CD4-positive, CD25-positive, alpha-beta regulatory T cell (primary cell): ENCODE measurements around the gene MAL. TPM values are rescaled to one million over a fixed set of nuclear protein-coding genes. Genes with fewer than 3 reads are reported as not detected.
A peak's percentile ranks its signal among the peaks of the same experiment; 100 is the strongest.
"Not testable (repeated sequence)": the region's sequence is repeated elsewhere in the genome, so short reads cannot be mapped to it uniquely, and the experiment has no call there.

Source experiments
- ATAC-seq, 2 donors: fragments of 150-1000 bp; cut with Tn5 transposase; one replicate each; pipeline ENCODE4 v1.10.0; 2021; ENCODE audit warnings: low read depth in 2 of 2, moderate number of reproducible peaks in 2 of 2, moderate library complexity in 1 of 2
- DNase-seq, 3 donors: peaks; one replicate each; pipeline versions ENCODE4 v3.0.0 to v3.0.0-alpha.2; 2012 to 2022; ENCODE audit warnings: mixed read lengths in 1 of 3
- H3K27ac ChIP-seq: one replicate; pipeline ENCODE4 v1.7.0; 2013; ENCODE audit warnings: mild to moderate bottlenecking, low read length; ENCODE audit not compliant: insufficient read depth, poor library complexity, severe bottlenecking
- H3K27me3 ChIP-seq: one replicate; pipeline ENCODE4 v1.7.0; 2013; ENCODE audit warnings: low read length; ENCODE audit not compliant: control insufficient read depth, insufficient read depth
- H3K36me3 ChIP-seq: one replicate; pipeline ENCODE4 v1.7.0; 2013; ENCODE audit warnings: mild to moderate bottlenecking, low read length, moderate library complexity; ENCODE audit not compliant: control insufficient read depth, insufficient read depth
- H3K4me1 ChIP-seq: 2 replicates; pipeline ENCODE4 v1.7.0; 2013; ENCODE audit warnings: mild to moderate bottlenecking, low read length; ENCODE audit not compliant: insufficient read depth, control insufficient read depth, poor library complexity, severe bottlenecking
- H3K4me3 ChIP-seq: one replicate; pipeline ENCODE4 v1.7.0; 2013; ENCODE audit warnings: low read depth, mild to moderate bottlenecking, low read length, moderate library complexity
- H3K9me3 ChIP-seq, 2 experiments: 1 replicate in 1 of 2; 2 replicates in 1 of 2; pipeline ENCODE4 v1.7.0; 2013; ENCODE audit warnings: low read length in 2 of 2, mild to moderate bottlenecking in 1 of 2, moderate library complexity in 1 of 2; ENCODE audit not compliant: control insufficient read depth in 2 of 2
- H3K27ac Mint-ChIP-seq, 3 donors: one replicate each; pipeline ENCODE4 v1.8.0; 2020 to 2022; ENCODE audit warnings: mild to moderate bottlenecking in 3 of 3, mixed read lengths in 3 of 3, moderate library complexity in 2 of 3
- H3K27me3 Mint-ChIP-seq: one replicate; pipeline ENCODE4 v1.8.0; 2022; ENCODE audit warnings: mild to moderate bottlenecking, mixed read lengths
- H3K36me3 Mint-ChIP-seq: one replicate; pipeline ENCODE4 v1.8.0; 2020; ENCODE audit warnings: mixed read lengths
- H3K4me1 Mint-ChIP-seq, 4 donors: one replicate each; pipeline ENCODE4 v1.8.0; 2020 to 2022; ENCODE audit warnings: mixed read lengths in 4 of 4, mild to moderate bottlenecking in 1 of 4
- H3K4me3 Mint-ChIP-seq, 4 donors: one replicate each; pipeline ENCODE4 v1.8.0; 2020 to 2022; ENCODE audit warnings: mild to moderate bottlenecking in 4 of 4, mixed read lengths in 4 of 4, moderate library complexity in 3 of 4
- H3K9me3 Mint-ChIP-seq, 7 donors: one replicate each; pipeline ENCODE4 v1.8.0; 2020 to 2022; ENCODE audit warnings: mixed read lengths in 7 of 7, mild to moderate bottlenecking in 3 of 7, moderate library complexity in 2 of 7
- polyA plus RNA-seq, 4 donors: library from polyadenylated mRNA; unstranded; fragments of 300-500 nt; fragmentation: Illumina TruSeq; gene quantifications; one replicate each; pipeline ENCODE4 v1.2.3, GENCODE V29; 2021
- total RNA-seq: library from RNA; stranded (reverse); gene quantifications from one replicate; pipeline ENCODE4 v1.2.3, GENCODE V29; 2022

MAL gene
- total and polyA plus RNA-seq, 5 donors from 2014 or later: 130 to 263 (median 191) TPM

DNA sequence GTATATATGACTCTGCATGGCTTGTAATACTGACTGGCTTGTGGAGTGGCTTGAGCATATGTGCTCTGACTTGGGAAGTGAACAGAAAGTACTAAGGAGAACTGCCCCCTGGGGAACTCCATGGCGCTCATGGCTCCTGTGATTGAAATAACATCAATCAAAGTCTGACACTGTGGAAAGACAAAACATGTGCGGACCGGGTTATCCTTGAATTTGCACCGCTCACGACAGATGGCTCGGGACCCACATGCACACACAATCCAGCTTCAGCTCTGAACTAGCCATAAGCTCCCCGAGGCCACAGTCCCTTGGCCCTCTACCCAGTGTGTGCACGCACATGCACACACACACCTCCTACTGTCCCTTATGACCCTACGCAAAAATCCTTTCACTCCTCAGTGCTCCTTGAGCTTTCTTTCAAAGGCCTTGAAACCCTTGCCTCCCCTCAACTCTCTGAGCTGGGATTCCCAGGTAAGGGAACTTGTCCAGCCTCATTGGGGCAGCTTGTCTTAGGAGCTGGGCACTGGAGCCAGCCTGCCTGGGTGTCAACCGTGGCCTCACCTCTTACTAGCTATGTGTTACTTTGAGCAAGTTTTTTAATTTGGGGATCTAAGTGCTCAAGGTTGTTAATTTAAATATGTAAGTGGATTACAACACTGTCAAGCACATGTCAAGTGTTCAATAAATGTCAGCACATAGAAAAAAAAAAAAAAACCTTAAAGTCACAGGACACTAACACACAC lies 52.5 kb downstream of the MAL start:
- ATAC-seq (no peak), DNase-seq (no peak)
- Mint-ChIP-seq H3K27ac (peak overlapping the region; percentile 82 to 89 (median 87)), H3K9me3 (no peaks in the 10 kb centered on the region), H3K36me3 (no peaks in the 10 kb centered on the region), H3K4me3 (peak overlapping the region; percentile 1 to 94 (median 76)), H3K27me3 (peaks cover 11% of the 10 kb centered on the region), H3K4me1 (peaks cover 19 to 66% (median 32%) of the 10 kb centered on the region in 4 donors)
- Histone ChIP-seq H3K27me3 (no peaks in the 10 kb centered on the region), H3K36me3 (no peaks in the 10 kb centered on the region), H3K9me3 (no peaks in the 10 kb centered on the region), H3K27ac (peak overlapping the region; percentile 69), H3K4me3 (no peak overlapping the region), H3K4me1 (peaks cover 45% of the 10 kb centered on the region)

DNA sequence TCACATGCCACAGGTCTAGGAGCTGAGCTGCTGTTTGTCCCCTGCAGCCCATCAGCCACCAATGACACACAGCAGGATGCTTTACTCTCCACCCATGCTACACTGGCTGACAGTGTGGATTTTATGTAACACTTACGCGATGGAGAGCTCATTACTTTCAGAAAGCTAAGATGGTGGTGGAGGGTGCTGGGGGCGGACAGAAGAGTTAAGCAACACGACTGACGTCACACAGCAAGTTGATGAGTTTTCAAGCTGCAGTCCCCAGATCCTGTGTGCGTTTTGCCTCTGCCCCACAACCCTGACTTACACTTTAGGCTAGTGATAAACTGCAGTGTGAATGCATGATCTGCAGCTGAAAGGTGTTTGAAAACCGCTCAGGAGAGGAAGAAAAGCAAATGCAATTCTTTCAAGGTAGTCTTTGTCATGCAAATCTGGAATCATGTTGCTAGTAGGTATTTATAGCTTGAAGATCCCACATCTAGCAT lies 53.7 kb downstream of the MAL start:
- Mint-ChIP-seq H3K27ac (peak overlapping the region in 1 of 3 donors; percentile 87), H3K4me1 (peaks cover 15 to 54% (median 26%) of the 10 kb centered on the region in 4 donors), H3K4me3 (no peak overlapping the region), H3K27me3 (peaks cover 11% of the 10 kb centered on the region), H3K9me3 (peaks cover 0 to 1% (median 0%) of the 10 kb centered on the region in 7 donors), H3K36me3 (no peaks in the 10 kb centered on the region)
- no peak overlapping the region for H3K27ac ChIP-seq
- H3K4me3 ChIP-seq: no peak overlapping the region
- H3K9me3 ChIP-seq: no peaks in the 10 kb centered on the region
- H3K36me3 ChIP-seq: no peaks in the 10 kb centered on the region
- DNase-seq: peak in 1 of 3 donors; percentile 56
- no peaks in the 10 kb centered on the region for H3K27me3 ChIP-seq
- peaks cover 33% of the 10 kb centered on the region for H3K4me1 ChIP-seq
- ATAC-seq: no peak

DNA sequence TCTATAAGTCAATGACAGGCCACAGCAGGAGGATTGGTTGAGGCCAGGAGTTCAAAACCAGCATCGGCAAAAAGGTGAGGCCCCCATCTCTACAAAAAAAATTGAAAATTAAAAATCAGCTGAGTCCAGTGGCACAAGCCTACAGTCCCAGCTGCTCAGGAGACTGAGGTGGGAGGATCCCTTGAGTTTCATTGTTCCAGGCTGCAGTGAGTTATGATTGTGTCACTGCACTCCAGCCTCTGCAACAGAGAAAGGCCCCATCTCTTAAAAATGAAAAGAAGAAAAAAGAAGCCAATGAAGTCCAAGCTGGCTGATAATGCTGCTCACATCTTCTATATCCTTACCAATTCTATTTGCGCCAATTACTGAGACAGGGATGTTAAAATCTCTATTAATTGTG lies 57.0 kb downstream of the MAL start:
- H3K9me3 ChIP-seq: no peaks in the 10 kb centered on the region
- Mint-ChIP-seq H3K27me3 (peaks cover 7% of the 10 kb centered on the region), H3K36me3 (peaks cover 19% of the 10 kb centered on the region), H3K27ac (no peak overlapping the region), H3K4me3 (no peak overlapping the region), H3K9me3 (peaks cover 0 to 1% (median 0%) of the 10 kb centered on the region in 7 donors), H3K4me1 (peaks cover 8 to 24% (median 10%) of the 10 kb centered on the region in 4 donors)
- DNase-seq (no peak), ATAC-seq (no peak)
- H3K27ac ChIP-seq: no peak overlapping the region
- H3K4me3 ChIP-seq: no peak overlapping the region
- H3K36me3 ChIP-seq: peaks cover 22% of the 10 kb centered on the region
- no peaks in the 10 kb centered on the region for H3K27me3 ChIP-seq
- H3K4me1 ChIP-seq: peaks cover under 1% of the 10 kb centered on the region

DNA sequence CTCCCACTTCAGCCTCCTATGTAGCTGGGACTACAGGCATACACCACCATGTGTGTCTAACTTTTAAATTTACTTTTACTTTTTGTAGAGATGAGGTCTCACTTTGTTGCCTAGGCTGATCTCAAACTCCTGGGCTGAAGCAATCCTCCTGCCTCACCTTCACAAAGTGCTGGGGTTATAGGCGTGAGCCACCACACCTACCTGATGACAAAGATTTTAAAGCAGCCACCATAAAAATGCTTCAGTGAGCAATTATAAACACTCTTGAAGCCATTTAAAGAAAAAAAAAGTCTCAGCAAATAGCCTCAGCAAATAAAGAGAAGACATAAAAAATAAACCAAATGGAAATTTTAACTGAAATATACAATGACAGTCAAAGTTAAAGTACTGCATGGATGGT lies 60.5 kb downstream of the MAL start:
- DNase-seq (no peak), ATAC-seq (no peak)
- Mint-ChIP-seq H3K27ac (no peak overlapping the region), H3K36me3 (peaks cover 24% of the 10 kb centered on the region), H3K4me1 (peaks cover 0 to 4% (median 1%) of the 10 kb centered on the region in 4 donors), H3K9me3 (peaks cover 0 to 1% (median 0%) of the 10 kb centered on the region in 7 donors), H3K27me3 (no peaks in the 10 kb centered on the region), H3K4me3 (no peak overlapping the region)
- Histone ChIP-seq H3K36me3 (peaks cover 40% of the 10 kb centered on the region), H3K9me3 (no peaks in the 10 kb centered on the region), H3K27ac (no peak overlapping the region), H3K4me1 (no peaks in the 10 kb centered on the region), H3K27me3 (no peaks in the 10 kb centered on the region), H3K4me3 (no peak overlapping the region)

DNA sequence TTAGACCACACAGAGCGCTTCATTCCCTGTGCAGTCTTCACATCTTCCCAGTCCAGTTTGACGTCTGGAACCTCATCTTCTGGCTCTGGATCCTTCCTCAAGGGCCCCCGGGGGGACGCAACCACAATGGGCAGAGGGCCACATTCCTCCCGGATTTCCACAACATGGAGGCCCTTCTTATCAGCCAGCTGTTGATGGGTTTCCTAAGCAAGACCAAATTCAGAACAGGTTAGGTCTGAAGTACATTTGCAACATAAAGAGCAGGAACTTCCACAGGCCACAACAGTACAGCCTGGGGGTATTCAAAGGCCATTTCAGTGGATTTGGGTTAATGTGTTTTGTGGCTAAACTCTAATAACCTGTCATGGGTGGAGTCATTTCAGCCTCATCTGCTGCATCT lies 61.9 kb downstream of the MAL start:
- Histone ChIP-seq H3K27ac (no peak overlapping the region), H3K27me3 (no peaks in the 10 kb centered on the region), H3K9me3 (no peaks in the 10 kb centered on the region), H3K4me3 (no peak overlapping the region), H3K36me3 (peaks cover 51% of the 10 kb centered on the region), H3K4me1 (no peaks in the 10 kb centered on the region)
- Mint-ChIP-seq H3K4me3 (no peak overlapping the region), H3K36me3 (peaks cover 28% of the 10 kb centered on the region), H3K27ac (no peak overlapping the region), H3K27me3 (no peaks in the 10 kb centered on the region), H3K9me3 (peaks cover 0 to 1% (median 0%) of the 10 kb centered on the region in 7 donors), H3K4me1 (peaks cover 0 to 4% (median 1%) of the 10 kb centered on the region in 4 donors)
- DNase-seq (no peak), ATAC-seq (no peak)

DNA sequence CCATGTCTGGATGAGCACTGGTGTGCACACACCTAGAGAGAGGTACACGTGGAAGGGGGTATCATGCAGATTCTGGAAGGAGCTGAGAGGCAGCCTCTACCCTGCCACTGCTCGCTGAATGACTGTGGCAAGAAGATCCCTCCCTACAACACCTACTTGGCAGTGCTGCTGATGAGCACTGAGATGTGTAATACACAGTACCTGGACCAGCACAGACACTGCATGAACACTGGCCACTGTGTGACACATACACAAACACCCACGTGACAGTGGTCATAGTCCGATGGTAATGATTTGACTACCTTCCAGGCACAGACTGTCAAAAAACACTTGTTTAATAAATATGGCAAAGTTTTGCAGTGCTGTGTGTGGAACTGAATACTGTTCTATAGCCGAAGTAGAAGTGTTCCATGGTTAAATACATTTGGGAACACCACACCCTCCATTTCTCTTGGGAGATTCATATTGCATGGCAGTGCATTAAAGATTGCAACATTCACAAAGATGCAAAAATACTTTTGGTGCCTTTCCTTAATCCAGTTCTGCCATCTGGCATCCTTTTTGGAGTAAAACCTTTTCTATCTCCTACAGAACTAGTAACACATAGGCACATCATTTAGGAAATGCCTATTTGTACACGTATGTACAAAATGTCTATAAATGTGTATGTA lies 66.5 kb downstream of the MAL start:
- Mint-ChIP-seq H3K9me3 (peaks cover 0 to 2% (median 0%) of the 10 kb centered on the region in 7 donors), H3K4me3 (no peak overlapping the region), H3K4me1 (peaks cover 0 to 29% (median 24%) of the 10 kb centered on the region in 4 donors), H3K27ac (no peak overlapping the region), H3K27me3 (no peaks in the 10 kb centered on the region), H3K36me3 (peaks cover 51% of the 10 kb centered on the region)
- DNase-seq: no peak
- no peaks in the 10 kb centered on the region for H3K4me1 ChIP-seq
- H3K27me3 ChIP-seq: no peaks in the 10 kb centered on the region
- no peaks in the 10 kb centered on the region for H3K9me3 ChIP-seq
- H3K36me3 ChIP-seq: peaks cover 46% of the 10 kb centered on the region
- no peak for ATAC-seq
- no peak overlapping the region for H3K4me3 ChIP-seq
- H3K27ac ChIP-seq: no peak overlapping the region

DNA sequence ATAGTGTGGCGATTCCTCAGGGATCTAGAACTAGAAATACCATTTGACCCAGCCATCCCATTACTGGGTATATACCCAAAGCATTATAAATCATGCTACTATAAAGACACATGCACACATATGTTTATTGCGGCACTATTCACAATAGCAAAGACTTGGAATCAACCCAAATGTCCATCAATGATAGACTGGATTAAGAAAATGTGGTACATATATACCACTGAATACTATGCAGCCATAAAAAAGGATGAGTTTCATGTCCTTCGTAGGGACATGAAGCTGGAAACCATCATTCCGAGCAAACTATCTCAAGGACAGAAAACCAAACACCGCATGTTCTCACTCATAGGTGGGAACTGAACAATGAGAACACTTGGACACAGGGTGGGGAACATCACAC lies 72.8 kb downstream of the MAL start:
- not testable (repeated sequence) for H3K4me3 ChIP-seq, H3K27ac ChIP-seq, H3K9me3 Mint-ChIP-seq, H3K4me3 Mint-ChIP-seq, H3K9me3 ChIP-seq, H3K27me3 Mint-ChIP-seq, H3K27ac Mint-ChIP-seq, H3K27me3 ChIP-seq, H3K4me1 ChIP-seq, DNase-seq, ATAC-seq
- H3K4me1 Mint-ChIP-seq: peaks cover 11 to 32% (median 22%) of the 10 kb centered on the region in 4 donors
- H3K36me3 ChIP-seq: peaks cover 53% of the 10 kb centered on the region
- H3K36me3 Mint-ChIP-seq: peaks cover 67% of the 10 kb centered on the region
